ENCODE data around the gene FAF2. TPM values are rescaled to one million over a fixed set of nuclear protein-coding genes. Genes with fewer than 3 reads are reported as not detected.

Gene FAF2
- total and polyA plus RNA-seq, 2 donors (not counting 3 experiments of a cell fraction or from before 2014, with no cell fraction given) = 27.9 to 43.5 TPM

DNA sequence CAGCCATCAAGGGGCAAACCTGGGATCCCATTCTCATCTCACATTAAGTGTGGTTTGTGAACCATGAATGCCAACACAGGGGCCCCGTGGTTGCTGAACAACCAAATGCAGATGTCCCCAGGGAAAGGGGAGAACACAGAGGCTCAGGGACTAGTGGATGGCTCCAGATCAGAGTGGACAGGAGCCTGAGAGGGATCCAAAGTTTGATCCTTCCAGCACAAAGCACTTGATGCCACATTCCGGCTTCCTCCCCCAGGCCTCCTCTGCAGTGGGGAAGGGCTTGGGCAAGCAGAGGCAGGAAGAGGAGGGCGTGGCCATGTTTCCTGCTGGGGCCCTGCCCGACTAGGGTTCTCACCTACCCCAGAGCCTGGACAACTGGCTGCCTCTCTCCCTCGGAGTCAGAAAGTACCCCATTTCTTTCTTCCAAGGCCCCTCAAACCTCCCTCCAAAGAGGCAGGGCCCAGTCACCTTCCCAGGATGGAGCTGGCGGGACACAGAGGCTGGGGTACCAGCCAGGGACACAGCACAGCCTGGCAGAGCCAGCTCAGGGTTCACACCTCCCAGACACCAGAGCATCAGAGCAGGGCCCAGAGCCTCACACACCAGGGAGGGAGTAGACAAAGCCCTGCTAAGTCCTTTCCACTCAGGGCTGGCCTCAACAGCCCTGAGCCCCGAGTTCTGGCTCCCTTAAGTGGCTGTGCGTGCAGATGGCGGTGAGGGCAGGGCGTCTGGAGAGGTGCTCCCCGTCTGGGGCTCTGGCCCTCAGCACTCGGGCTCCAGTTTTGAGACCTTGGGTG lies 93.4 kb downstream of the FAF2 start:
- H3K27me3 ChIP-seq (ENCODE audit: control insufficient read depth in 2 of 2, insufficient read depth in 2 of 2, low read length in 2 of 2) = no peaks in the 10 kb centered on the region
- H3K4me2 ChIP-seq (ENCODE audit: insufficient read depth, low read length) = no peak overlapping the region
- H3K9me1 ChIP-seq (replicated peaks; ENCODE audit: control insufficient read depth, extremely low read depth, insufficient read depth, low read length) = no peaks in the 10 kb centered on the region
- H3K9me3 ChIP-seq (replicated peaks; ENCODE audit: control insufficient read depth, insufficient read depth, low read length) = no peaks in the 10 kb centered on the region
- H3K79me2 ChIP-seq (ENCODE audit: control insufficient read depth, insufficient read depth, low read length) = no peaks in the 10 kb centered on the region
- POLR2A ChIA-PET = no interaction called here
- intact Hi-C loops (cut with micrococcal nuclease) (no loop called here), dilution Hi-C loops (cut with MboI; ENCODE audit: extremely low pct_ligation_motif_present, low sequenced_read_pairs) (no loop called here)
- no peaks in the 10 kb centered on the region for H3K36me3 ChIP-seq (ENCODE audit: control insufficient read depth in 2 of 2, extremely low read depth in 1 of 2, insufficient read depth in 2 of 2, low read length in 2 of 2)
- peak overlapping the region; percentile 45 for H2AFZ ChIP-seq (ENCODE audit: low read depth, low read length)
- H3K27ac ChIP-seq (ENCODE audit: insufficient read depth, low read depth, low read length) = no peak overlapping the region
- no peak overlapping the region for H3K9ac ChIP-seq (replicated peaks; ENCODE audit: extremely low read depth, insufficient read depth, low read length)
- TF ChIP-seq FOS (IDR thresholded peaks at IDR 0.05; ENCODE audit: borderline replicate concordance, insufficient read depth, low read length) (no peak), GATA2 (IDR thresholded peaks at IDR 0.05; ENCODE audit: insufficient read depth, insufficient read length, low read depth, low read length) (no peak), POLR2AphosphoS5 (IDR thresholded peaks at IDR 0.05; ENCODE audit: insufficient read depth, low read depth, low read length) (no peak), EZH2 (IDR thresholded peaks at IDR 0.05; ENCODE audit: borderline replicate concordance, low read depth, low read length, severe bottlenecking) (no peak), POLR2A (IDR thresholded peaks at IDR 0.05; ENCODE audit: low read depth, low read length) (no peak), MYC (IDR thresholded peaks at IDR 0.05; ENCODE audit: low read depth, low read length) (no peak)
- TF ChIP-seq, protein P1, sequence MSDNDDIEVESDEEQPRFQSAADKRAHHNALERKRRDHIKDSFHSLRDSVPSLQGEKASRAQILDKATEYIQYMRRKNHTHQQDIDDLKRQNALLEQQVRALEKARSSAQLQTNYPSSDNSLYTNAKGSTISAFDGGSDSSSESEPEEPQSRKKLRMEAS (IDR thresholded peaks at IDR 0.05; ENCODE audit: insufficient read depth, insufficient read length) = no peak
- no TSS peak for BruUV-seq (replicated peaks)
- FAIRE-seq = peak; percentile 77
- no peak overlapping the region for H3K4me3 ChIP-seq (replicated peaks in 1 of 3; ENCODE audit: insufficient read depth in 1 of 3, low read depth in 1 of 3, low read length in 3 of 3)
- H4K20me1 ChIP-seq (replicated peaks; ENCODE audit: control insufficient read depth, extremely low read depth, insufficient read depth, low read length) = no peaks in the 10 kb centered on the region
- DNase-seq (ENCODE audit: low read depth, low spot score) = peak; percentile 47
- CTCF ChIA-PET = no interaction called here
- H3K4me1 ChIP-seq (ENCODE audit: control insufficient read depth, extremely low read depth, insufficient read depth, low read length) = peaks cover 38% of the 10 kb centered on the region

Measured in endothelial cell of umbilical vein (primary cell).